ENCODE data around the gene FDXR. TPM values are rescaled to one million over a fixed set of nuclear protein-coding genes. Genes with fewer than 3 reads are reported as not detected.
A peak's percentile ranks its signal among the peaks of the same experiment; 100 is the strongest.

The FDXR gene
- total RNA-seq, 1 donor, result 8.9 TPM

- DNase-seq (ENCODE audit: low read depth in 2 of 3, low spot score in 2 of 3), result no peak
These were observed 55.7 kb downstream of the FDXR start for GRCh38 chr17:74816905-74817620.

GRCh38 chr17:74815550-74816370 lies 57.0 kb downstream of the FDXR start:
- DNase-seq (ENCODE audit: low read depth in 2 of 3, low spot score in 2 of 3), result peak in 2 of 3 donors; percentile 14

GRCh38 chr17:74815067-74815466 lies 57.7 kb downstream of the FDXR start:
- DNase-seq (ENCODE audit: low read depth in 2 of 3, low spot score in 2 of 3), result no peak

- DNase-seq (ENCODE audit: low read depth in 2 of 3, low spot score in 2 of 3), result peak in 2 of 3 donors; percentile 16 to 40
These were observed 58.3 kb downstream of the FDXR start for GRCh38 chr17:74814453-74814852.

Other genes with a start within 250 kb of the FDXR start
- 0.54 TPM for gene CD300E, start 249.3 kb downstream of the FDXR start, total RNA-seq
- 25.3 TPM for gene CD300LF, start 160.1 kb downstream of the FDXR start, total RNA-seq
- 79.7 TPM for gene RAB37, start 135.7 kb downstream of the FDXR start, total RNA-seq
- gene NHERF1, start 124.4 kb downstream of the FDXR start, total RNA-seq, result 74.6 TPM
- gene NAT9, start 96.6 kb downstream of the FDXR start, total RNA-seq, result 37.4 TPM
- gene GRIN2C, start 13.1 kb downstream of the FDXR start, total RNA-seq, result 0.27 TPM
- gene FADS6, start 20.6 kb upstream of the FDXR start, total RNA-seq, result not detected
- under 0.01 TPM for gene USH1G, start 50.3 kb upstream of the FDXR start, total RNA-seq
- not detected for gene OTOP2, start 51.3 kb upstream of the FDXR start, total RNA-seq
- gene OTOP3, start 62.9 kb upstream of the FDXR start, total RNA-seq, result not detected
- 1.1 TPM for gene HID1, start 99.8 kb upstream of the FDXR start, total RNA-seq
- gene CDR2L, start 114.6 kb upstream of the FDXR start, total RNA-seq, result 2.2 TPM
- gene MRPL58, start 139.7 kb upstream of the FDXR start, total RNA-seq, result 16.7 TPM
- gene ATP5PD, start 174.0 kb upstream of the FDXR start, total RNA-seq, result 73.5 TPM
- gene KCTD2, start 174.2 kb upstream of the FDXR start, total RNA-seq, result 18.6 TPM
- 47.4 TPM for gene SLC16A5, start 215.0 kb upstream of the FDXR start, total RNA-seq
- gene ARMC7, start 237.0 kb upstream of the FDXR start, total RNA-seq, result 10.8 TPM

Data from hematopoietic multipotent progenitor cell (in vitro differentiated cells).